ENCODE results near the gene USP46. TPM values are rescaled to one million over a fixed set of nuclear protein-coding genes. Genes with fewer than 3 reads are reported as not detected.

USP46 gene
- total RNA-seq, 2 donors from 2014 or later, result 42.0 to 42.9 TPM

- Histone ChIP-seq H3K27ac (ENCODE audit: low read depth, low read length) (no peak overlapping the region), H3K9ac (ENCODE audit: extremely low read depth, low read length, poor library complexity, severe bottlenecking) (no peak overlapping the region), H3K4me3 (ENCODE audit: low read length) (no peak overlapping the region), H3K27me3 (ENCODE audit: control insufficient read depth, insufficient read depth, low read length, poor library complexity, severe bottlenecking) (no peaks in the 10 kb centered on the region), H3K36me3 (ENCODE audit: control insufficient read depth, insufficient read depth, low read length) (no peaks in the 10 kb centered on the region), H3K9me3 (ENCODE audit: control insufficient read depth, low read length) (peaks cover 7% of the 10 kb centered on the region), H3K4me1 (ENCODE audit: control insufficient read depth, insufficient read depth, low read length) (no peaks in the 10 kb centered on the region)
- peaks cover 14% of the 10 kb centered on the region for H3K4me1 Mint-ChIP-seq
- no peaks in the 10 kb centered on the region for H3K27me3 Mint-ChIP-seq (ENCODE audit: insufficient read depth)
- DNase-seq, result no peak
- no peaks in the 10 kb centered on the region for H3K36me3 Mint-ChIP-seq (ENCODE audit: low read depth)
- 77% methylated on average over 3 of the region's 3 CpGs; no CpG with 5 or more reads in 1 of the 2 experiments for WGBS, 2 experiments (ENCODE audit: insufficient coverage in 1 of 2, insufficient read length in 1 of 2)
- no peak overlapping the region for H3K4me3 Mint-ChIP-seq
- peak overlapping the region; percentile 71 for H3K27ac Mint-ChIP-seq
- no peaks in the 10 kb centered on the region for H3K9me3 Mint-ChIP-seq
- TF ChIP-seq, protein P1, sequence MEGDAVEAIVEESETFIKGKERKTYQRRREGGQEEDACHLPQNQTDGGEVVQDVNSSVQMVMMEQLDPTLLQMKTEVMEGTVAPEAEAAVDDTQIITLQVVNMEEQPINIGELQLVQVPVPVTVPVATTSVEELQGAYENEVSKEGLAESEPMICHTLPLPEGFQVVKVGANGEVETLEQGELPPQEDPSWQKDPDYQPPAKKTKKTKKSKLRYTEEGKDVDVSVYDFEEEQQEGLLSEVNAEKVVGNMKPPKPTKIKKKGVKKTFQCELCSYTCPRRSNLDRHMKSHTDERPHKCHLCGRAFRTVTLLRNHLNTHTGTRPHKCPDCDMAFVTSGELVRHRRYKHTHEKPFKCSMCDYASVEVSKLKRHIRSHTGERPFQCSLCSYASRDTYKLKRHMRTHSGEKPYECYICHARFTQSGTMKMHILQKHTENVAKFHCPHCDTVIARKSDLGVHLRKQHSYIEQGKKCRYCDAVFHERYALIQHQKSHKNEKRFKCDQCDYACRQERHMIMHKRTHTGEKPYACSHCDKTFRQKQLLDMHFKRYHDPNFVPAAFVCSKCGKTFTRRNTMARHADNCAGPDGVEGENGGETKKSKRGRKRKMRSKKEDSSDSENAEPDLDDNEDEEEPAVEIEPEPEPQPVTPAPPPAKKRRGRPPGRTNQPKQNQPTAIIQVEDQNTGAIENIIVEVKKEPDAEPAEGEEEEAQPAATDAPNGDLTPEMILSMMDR (conservative IDR thresholded peaks at IDR 0.05), result no peak
Observed at GRCh38 chr4:52568351-52568750, 90.8 kb downstream of the USP46 start.

GRCh38 chr4:52566136-52567031 is 92.7 kb downstream of the USP46 start:
- Mint-ChIP-seq H3K36me3 (ENCODE audit: low read depth) (no peaks in the 10 kb centered on the region), H3K4me3 (no peak overlapping the region), H3K27ac (no peak overlapping the region), H3K27me3 (ENCODE audit: insufficient read depth) (no peaks in the 10 kb centered on the region), H3K4me1 (peaks cover 14% of the 10 kb centered on the region), H3K9me3 (no peaks in the 10 kb centered on the region)
- H3K27ac ChIP-seq (ENCODE audit: low read depth, low read length), result no peak overlapping the region
- no peaks in the 10 kb centered on the region for H3K4me1 ChIP-seq (ENCODE audit: control insufficient read depth, insufficient read depth, low read length)
- DNase-seq, result no peak
- 90% methylated on average over 2 of the region's 2 CpGs; no CpG with 5 or more reads in 1 of the 2 experiments for WGBS, 2 experiments (ENCODE audit: insufficient coverage in 1 of 2, insufficient read length in 1 of 2)
- TF ChIP-seq, protein P1 (conservative IDR thresholded peaks at IDR 0.05), result no peak
- no peaks in the 10 kb centered on the region for H3K36me3 ChIP-seq (ENCODE audit: control insufficient read depth, insufficient read depth, low read length)
- H3K27me3 ChIP-seq (ENCODE audit: control insufficient read depth, insufficient read depth, low read length, poor library complexity, severe bottlenecking), result no peaks in the 10 kb centered on the region
- H3K9ac ChIP-seq (ENCODE audit: extremely low read depth, low read length, poor library complexity, severe bottlenecking), result no peak overlapping the region
- no peaks in the 10 kb centered on the region for H3K9me3 ChIP-seq (ENCODE audit: control insufficient read depth, low read length)
- H3K4me3 ChIP-seq (ENCODE audit: low read length), result no peak overlapping the region

DNA sequence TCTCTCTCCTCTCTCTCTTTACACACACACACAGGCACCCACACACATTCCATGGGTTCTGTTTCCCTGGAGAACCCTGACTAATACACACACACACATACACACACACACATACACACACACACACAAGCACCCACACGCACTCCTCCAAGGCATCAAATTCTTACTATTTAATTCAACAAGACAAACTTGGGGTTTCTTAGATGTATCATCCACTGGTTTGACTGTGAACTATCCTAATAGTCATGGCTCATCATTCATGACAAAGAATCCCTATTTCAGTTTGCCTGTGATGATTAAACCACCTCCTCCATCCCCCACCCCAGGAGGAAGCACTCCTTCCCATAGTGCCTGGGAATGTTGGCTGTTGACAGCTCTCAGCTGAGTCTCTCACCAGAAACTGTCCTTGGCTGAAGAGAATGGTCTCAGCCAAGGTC is 98.2 kb downstream of the USP46 start:
- Mint-ChIP-seq H3K9me3 (no peaks in the 10 kb centered on the region), H3K4me1 (no peaks in the 10 kb centered on the region), H3K36me3 (ENCODE audit: low read depth) (no peaks in the 10 kb centered on the region), H3K4me3 (no peak overlapping the region), H3K27me3 (ENCODE audit: insufficient read depth) (no peaks in the 10 kb centered on the region), H3K27ac (no peak overlapping the region)
- TF ChIP-seq, protein P1 (conservative IDR thresholded peaks at IDR 0.05), result no peak
- H3K9ac ChIP-seq (ENCODE audit: extremely low read depth, low read length, poor library complexity, severe bottlenecking), result no peak overlapping the region
- H3K4me1 ChIP-seq (ENCODE audit: control insufficient read depth, insufficient read depth, low read length), result no peaks in the 10 kb centered on the region
- no peak overlapping the region for H3K27ac ChIP-seq (ENCODE audit: low read depth, low read length)
- H3K4me3 ChIP-seq (ENCODE audit: low read length), result no peak overlapping the region
- H3K27me3 ChIP-seq (ENCODE audit: control insufficient read depth, insufficient read depth, low read length, poor library complexity, severe bottlenecking), result no peaks in the 10 kb centered on the region
- 80 to 89% methylated on average over 1 of the region's 1 CpG for WGBS, 2 experiments (ENCODE audit: insufficient coverage in 1 of 2, insufficient read length in 1 of 2)
- no peaks in the 10 kb centered on the region for H3K36me3 ChIP-seq (ENCODE audit: control insufficient read depth, insufficient read depth, low read length)
- DNase-seq, result no peak
- no peaks in the 10 kb centered on the region for H3K9me3 ChIP-seq (ENCODE audit: control insufficient read depth, low read length)
